ENCODE measurements around the gene LGR6.

Gene LGR6

DNA sequence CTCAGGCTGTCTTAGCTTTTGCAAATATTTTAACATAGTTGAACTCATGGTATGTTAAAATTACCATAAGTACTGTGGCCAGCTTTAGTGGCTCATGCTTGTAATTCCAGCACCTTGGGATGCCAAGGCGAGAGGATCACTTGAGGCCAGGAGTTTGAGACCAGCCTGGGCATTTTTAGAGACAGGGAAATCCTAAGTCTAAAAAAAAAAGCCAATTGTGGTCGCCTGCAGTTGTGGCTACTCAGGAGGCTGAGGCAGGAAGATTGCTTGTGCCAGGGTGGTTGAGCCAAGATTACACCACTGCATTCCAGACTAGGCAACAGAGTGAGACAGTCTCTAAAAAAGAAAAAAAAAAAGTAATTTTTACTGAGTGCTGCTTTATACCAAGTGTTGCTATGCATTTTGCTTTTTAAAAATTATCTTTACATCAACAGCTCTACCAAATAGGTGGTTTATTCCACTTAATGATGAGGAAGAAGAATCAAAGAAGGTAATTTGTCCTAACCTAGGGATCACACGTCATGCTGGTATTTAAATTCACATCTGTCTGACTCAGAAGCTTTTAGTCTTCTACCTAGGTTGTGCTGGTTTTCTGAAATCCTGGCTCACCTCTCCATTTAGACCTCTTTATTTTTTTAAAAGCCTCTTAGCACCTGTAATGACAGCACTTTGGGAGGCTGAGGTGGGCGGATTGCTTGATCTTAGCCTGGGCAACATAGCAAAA, 171.7 kb downstream of the LGR6 start:
- DNase-seq: no peak
- in situ Hi-C loops (cut with HindIII; ENCODE audit: low pct_ligation_motif_present, low sequenced_read_pairs): no loop called here

DNA sequence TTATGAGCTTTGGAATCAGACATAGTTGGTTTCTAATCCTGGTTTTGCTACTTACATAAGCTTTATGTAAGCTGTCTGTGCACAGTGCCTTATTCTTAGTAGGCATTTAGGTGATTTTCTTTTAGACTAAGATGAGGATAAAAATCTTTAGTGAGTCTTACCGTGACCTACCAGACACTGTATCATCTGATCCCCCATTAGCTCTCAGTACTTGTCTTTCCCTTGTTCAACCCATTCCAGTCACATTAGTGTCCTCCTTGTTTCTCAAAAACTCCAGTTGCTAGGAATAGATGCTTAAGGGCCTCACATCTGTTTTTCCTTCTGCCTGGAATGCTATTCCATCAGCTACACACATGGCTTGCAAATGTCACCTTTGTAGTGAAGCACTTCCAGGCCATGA, 173.7 kb downstream of the LGR6 start:
- no peaks in the 10 kb centered on the region for H3K36me3 ChIP-seq (replicated peaks)
- TF ChIP-seq, protein P1, sequence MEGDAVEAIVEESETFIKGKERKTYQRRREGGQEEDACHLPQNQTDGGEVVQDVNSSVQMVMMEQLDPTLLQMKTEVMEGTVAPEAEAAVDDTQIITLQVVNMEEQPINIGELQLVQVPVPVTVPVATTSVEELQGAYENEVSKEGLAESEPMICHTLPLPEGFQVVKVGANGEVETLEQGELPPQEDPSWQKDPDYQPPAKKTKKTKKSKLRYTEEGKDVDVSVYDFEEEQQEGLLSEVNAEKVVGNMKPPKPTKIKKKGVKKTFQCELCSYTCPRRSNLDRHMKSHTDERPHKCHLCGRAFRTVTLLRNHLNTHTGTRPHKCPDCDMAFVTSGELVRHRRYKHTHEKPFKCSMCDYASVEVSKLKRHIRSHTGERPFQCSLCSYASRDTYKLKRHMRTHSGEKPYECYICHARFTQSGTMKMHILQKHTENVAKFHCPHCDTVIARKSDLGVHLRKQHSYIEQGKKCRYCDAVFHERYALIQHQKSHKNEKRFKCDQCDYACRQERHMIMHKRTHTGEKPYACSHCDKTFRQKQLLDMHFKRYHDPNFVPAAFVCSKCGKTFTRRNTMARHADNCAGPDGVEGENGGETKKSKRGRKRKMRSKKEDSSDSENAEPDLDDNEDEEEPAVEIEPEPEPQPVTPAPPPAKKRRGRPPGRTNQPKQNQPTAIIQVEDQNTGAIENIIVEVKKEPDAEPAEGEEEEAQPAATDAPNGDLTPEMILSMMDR (IDR thresholded peaks at IDR 0.05; ENCODE audit: low read depth, low read length, missing control alignments): no peak
- no peak overlapping the region for H3K27ac ChIP-seq
- H3K27me3 ChIP-seq (replicated peaks): no peaks in the 10 kb centered on the region
- no peak for DNase-seq
- no peak overlapping the region for H3K4me3 ChIP-seq (ENCODE audit: low read depth, low read length)
- in situ Hi-C loops (cut with HindIII; ENCODE audit: low pct_ligation_motif_present, low sequenced_read_pairs): no loop called here

More for the DNA sequence above, 171.7 kb downstream of the LGR6 start:
- no peak overlapping the region for H3K4me3 ChIP-seq (ENCODE audit: low read depth, low read length)
- no peak overlapping the region for H3K27ac ChIP-seq
- TF ChIP-seq, protein P1 (IDR thresholded peaks at IDR 0.05; ENCODE audit: low read depth, low read length, missing control alignments): no peak
- H3K36me3 ChIP-seq (replicated peaks): no peaks in the 10 kb centered on the region
- H3K27me3 ChIP-seq (replicated peaks): no peaks in the 10 kb centered on the region
